CD4-positive, alpha-beta T cell treated with Interleukin-4 for 1 hour (primary cell): ENCODE measurements around the gene TMEM209.
"Not testable (repeated sequence)": the region's sequence is repeated elsewhere in the genome, so short reads cannot be mapped to it uniquely, and the experiment has no call there.

Source experiments
- DNase-seq, 2 donors: peaks; one replicate each; pipeline ENCODE4 v3.0.0-alpha.2; 2020 to 2022

TMEM209 gene

DNA sequence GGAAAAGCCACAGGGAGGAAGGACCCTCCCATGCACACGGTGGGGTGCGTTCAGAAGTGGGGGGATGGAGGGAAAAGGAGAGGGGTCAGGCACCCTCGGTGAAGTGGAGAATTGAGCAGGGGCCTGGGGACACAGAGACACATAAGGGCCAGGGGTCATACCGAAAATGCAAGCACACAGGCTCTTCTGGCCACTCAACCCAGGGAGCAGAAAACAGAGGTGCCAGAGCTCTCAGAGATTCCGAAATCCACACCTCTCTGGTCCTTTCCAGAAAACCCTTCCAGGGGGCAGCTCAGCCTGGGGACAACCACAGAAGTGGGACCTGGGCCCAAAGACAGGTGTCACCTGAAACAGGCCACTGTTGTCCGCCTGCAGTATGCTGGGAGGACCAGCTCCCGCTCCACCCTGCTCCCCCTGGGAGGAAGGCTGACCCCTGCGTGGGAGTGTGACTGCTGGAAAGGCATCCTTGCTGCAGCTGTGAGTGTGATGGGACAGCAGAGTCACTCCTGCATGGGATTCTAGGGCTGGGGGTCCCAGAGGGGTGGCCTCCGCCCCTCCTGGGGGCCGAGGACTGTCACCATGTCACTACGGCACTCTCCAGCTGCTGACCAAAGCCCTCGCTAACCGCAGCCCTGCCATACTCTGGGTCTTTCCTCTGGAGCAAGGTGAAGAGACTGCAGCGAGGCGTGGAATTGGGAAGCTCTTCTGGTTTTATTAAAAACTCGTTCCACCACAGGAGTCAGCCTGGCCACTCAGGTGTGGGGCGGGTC is 63.1 kb downstream of the TMEM209 start:
- no peak for DNase-seq

DNA sequence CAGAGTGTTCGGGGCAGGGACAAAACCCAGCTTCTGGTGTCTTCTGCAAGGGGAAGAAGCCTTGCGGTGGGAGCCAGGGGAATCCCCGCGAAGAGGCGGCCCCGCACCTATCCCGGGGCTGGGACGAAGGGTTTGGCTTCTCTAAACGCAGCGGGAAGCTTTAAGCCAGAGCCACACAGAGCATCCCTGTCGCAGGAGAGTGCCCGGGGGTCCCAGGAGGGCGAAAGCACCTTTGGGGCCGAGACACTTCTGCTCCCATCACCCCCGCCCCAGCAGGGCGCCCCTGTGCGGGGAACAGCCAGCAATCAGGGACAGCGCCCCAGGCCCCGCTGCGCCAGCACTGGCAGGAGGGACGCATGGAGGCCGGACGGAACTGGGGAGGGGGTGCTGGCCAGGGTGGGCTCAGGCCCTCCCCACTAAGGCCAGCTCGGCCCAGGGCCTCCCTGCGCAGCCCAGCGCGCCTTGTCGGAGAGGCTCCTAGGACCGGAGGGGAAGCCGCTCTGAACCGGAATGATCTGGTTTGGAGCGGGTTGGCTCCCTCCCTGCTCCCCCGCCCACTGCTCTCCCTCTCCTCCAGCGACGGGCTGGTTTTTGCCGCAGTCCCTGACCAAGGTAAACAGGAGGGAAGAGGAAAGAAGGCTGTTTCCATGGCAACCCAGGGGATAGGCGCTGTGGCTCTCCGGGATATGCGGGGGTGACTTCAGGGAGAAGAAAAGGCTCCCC is 63.9 kb downstream of the TMEM209 start:
- peak; percentile 39 to 41 for DNase-seq

DNA sequence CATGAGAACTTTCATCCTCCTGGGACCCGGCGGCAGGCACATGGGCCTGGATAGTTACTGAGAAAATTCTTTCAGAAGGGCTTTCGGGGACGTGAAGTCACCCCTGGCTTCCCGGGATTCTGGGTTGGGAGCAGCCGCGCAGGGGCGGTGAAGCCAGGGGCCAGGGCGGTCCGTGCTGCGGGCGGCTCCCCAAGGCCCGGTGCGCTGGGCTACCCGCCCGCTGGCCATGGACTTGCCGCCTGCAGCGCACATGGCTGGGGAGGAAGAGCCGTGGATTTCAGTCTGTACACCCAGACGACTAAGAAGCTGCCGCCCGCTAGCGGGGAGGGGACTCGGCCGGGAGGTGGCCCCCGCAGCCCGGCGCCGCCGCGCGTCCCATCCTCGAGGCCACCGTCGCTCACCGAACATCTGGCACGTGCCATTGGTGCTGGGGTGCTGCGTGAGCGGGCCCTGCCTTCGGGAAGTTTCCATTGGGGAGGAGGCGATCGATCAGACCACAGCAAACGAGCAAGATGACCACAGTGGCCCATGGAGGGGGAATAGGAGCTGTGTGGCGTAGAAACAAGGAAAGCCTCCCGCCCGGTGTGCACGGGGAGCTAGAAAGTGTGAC is 64.5 kb downstream of the TMEM209 start:
- DNase-seq = no peak

DNA sequence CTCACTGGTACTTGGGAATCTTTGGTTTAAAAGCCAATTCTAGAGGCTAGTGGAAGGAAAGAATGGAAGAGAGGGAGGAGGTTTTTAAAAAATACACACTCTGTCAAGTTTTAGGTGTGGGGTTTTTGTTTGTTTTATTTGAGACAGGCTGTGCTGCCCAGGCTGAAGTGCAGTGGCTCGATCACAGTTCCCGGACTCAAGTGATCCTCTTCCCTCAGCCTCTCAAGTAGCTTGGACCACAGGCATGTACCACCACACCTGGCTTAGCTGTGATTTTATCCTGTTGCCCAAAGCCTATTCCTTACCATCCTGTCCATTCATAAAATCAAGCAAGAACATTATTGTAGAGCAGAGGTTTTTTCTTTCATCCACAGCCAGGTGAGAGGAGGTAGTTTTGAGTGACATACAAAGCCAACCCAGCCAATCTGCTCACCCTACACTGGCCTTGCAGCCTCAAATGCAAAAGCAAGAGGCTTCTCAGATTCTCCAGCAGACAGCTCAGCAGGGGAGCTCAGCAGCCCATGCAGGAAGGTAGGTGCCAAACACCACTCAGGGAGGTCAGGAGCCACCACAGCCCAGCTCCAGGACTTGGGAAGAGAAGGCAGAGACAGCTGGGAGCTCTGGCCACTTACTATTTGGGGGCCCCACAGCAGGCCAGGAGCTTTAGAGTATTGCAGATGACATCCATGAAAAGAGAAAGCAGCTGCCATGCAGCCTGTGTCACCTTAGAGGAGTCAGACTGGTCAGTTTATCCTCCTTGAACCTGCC is 65.8 kb downstream of the TMEM209 start:
- no peak for DNase-seq

DNA sequence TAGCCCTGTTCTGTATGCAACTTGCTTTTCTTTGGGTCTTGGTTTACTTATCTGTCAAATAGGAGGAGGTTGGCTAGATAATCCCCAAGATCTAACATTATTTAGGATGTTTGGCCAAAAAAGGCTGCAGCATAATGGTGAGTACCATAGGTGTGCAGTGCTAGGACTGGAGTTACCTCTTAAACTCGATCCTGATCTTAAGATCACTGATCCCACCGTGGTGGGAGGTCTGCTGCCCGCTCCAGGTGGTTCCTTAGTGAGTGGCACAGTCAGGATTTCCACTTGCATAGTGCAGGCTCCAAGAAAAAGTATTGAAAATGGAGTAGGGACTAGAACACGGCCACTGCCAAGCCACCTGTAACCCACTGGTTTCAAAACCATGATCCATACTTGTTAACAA is 68.0 kb downstream of the TMEM209 start:
- no peak for DNase-seq

DNA sequence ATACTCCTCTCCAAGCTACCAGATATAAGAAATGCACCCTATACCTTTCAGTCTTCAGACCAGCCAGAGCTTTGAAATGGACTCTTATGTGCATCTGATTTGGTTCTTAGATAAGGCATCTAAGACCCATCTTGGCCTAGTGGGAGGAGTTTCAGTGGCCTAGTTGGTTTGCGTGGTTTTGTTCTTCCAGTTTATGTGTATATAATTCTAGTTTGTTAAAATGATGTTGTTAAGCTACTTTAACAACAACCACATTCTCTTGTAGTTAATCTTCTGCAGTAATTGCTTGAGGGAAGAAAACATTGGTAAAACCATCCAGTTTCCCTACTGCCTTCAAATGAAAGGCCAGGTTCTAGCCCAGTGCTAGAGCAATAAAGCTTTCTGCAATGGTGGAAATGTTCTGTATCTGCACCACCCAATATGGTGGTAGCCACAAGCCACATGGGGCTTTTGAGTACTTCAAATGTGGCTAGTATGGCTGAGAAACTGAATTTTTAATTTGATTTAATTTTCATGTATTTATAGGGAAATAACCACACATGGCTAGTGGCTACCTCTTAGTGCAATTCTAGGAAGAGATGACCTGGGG is 68.5 kb downstream of the TMEM209 start:
- no peak for DNase-seq

DNA sequence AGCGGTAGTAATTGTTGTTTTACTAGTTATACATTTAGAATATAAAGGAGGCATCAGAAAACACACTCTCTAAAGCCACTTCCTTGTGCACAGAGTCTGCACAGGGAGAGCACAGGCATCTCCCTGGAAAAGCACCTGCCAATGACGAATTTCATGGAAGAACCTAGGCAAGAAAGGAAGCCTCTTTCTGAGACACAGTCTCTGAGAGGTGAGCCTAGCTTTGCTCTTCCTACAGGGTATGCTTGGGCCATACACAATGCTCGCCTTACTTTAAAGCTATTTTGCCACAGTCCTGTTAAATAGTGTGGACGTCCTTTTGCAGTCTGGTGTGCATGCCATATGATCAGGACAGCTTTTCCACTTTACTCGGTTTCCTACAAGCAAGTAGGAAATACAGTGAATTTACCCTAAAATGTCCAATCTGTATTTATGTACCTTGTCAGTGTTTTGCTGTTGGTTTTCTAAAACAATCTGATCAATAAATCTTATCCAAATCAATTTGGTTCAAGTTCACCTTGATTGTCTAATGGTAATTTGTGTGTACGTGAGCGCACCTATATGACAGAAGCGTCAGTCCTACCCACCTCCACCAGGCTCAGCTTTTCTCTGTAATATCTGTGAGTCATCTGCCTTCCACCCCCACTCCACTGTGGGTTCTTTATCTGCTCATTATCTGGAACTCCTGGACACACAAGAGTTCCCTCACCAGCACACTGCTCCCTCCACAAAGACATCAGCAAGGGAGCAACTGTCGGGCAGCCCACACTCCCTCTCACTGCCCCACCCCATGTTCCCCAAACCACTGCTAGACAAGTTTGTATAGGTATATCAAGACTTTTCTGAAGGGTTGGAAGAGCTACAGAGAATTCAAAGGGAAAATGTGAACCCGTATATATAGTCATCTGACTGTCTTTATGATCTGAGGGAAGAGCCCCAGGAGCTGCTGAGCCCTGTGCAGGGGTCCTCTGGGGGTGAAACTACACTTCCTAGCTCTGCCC is 69.7 kb downstream of the TMEM209 start:
- no peak for DNase-seq

DNA sequence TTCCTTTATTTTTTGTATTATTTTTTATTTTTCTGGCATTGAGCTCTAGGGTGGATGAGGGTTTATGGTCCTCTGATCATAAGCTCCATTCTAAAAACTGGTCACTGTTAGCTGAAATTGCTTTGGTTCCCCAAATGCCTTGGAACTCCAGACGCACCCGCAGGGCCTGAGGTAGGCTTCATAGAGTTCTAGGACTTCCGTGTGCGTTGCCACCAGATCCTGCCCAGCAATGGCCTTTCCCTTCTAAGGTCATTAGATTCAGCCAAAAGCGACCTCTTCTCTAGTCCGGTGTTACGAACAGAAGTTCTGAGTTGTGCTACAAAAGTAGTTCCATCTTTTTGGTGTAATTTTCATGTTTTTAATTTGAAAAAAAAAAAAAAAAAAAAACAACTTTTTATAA is 70.5 kb downstream of the TMEM209 start:
- DNase-seq = no peak

DNA sequence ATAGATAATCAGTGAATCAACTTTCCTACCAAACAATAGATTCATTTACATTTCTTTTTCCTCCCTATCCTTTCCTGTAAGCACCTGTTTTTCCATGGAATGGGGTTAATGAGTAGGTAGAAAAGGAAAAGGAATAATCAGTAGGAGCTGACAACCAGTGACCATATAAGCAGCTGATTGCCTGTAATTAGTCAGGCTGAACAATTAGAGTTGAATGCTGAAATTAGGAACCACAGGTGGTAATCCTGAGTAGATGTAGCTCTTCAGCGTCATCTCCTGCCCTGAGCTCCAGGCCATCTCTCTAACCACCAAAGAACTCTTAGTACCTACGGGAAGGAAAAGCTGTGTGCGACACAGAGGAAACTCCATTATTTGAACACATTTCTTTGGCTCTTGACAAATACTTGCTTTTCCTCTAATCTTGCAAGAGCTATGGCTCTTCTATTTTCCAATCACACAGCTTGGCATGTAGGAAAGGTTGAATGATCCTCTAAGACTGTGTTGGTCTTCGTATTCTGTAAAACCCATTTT is 71.0 kb downstream of the TMEM209 start:
- no peak for DNase-seq

DNA sequence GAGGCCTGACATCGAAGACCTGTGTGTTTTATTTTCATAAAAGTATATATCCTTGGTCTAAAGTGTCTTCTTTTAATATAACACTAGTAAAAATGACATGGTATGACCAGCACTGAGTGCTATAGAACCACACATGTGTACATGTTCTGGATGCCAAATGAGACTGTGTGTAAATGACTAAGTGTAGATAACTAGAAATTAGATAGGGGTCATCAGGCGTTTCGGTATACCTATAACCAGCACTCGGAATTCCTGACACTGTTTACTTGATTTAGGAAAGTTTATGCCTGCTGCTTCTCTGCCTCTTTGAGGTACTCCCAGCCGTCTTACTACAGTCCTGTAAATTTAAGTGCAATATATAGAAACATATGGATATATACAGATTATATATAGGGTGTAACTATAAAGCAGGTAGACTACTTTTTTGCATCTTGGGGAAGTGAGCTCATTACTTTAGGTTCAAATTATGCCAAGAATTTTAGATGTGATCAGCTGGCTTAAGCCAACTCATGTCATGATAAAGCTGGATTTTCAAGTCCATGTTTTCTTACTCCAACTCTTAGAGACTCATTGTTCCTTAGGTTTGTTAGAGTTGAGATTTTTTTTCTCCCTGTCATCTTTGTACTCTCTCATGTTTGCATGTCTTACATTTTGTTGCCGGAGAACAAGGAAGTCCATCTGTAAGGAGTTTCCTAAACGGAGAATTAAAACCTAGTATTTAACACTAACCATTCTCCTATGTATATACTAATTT is 72.0 kb downstream of the TMEM209 start:
- DNase-seq = no peak

DNA sequence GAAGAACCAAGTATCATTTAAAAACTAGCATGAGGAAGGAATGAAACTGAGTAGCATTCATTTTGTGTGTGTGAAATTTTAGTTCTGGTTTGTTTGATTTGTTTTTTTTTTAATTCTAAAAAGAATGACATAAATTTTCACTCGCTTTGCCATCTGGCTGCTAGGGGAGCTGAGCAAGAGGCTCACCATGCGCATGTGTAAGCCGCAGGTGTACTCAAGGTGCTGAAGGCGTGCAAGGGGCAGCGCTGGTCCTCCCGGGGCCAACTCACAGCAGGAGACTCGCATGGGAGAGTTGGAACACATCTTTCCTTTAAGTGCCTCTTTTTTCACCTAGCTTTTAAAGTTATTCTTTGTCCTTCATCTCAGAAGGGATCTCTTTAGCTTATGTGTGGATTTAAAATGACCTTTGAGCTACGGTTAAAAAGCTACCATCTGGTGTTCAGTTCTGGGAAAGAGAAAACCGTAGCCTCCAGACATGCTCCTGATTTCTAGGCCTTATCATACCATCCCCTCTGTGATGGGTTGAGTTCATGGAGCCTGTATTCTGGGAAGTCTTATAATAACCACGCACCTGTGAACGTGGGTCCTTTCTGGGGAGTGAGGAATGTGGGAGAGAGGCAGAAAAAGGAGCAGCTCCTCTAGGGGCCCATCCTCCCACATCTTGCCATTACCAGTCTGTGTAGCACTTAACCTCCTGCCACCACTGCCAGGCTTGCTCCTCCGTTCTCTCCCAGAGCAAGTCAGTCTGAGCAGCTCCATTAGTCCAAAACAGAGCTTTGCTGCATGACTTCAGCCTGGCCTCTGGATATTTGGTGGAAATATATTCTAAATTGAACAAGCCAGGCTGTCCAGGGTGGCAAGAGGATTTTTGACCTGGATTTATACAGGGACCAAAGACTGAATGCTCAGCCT is 73.0 kb downstream of the TMEM209 start:
- DNase-seq = no peak

DNA sequence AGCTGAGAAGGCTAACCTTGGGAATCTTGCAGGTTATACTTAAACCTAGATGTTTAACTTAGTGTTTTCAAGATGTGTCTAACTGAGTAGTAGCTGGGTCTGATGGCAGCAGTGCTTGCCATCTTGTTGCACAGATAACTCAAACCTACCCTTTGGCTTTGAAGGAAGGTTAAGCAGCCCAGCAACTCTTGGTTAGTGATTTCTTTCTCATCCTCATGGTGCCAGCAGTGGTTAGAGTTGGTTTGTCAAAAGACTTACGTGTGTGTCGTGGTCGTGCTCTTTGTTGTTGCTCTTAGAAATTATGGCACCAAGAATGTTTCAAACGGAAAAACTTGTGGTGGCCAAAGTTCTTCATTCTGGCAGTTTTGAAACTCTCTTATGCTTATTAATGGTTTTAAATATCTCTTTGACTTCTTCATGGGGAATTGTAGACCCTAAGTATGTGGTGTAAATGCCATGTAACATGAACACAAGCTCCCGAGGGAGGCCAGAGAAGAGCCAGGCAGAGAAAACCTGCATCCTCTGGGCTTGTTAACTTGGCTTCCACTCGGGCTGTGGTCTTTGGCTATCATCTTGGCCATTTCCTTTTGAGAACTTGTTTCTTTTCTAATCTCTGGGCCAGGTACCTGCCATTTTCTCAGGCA is 73.9 kb downstream of the TMEM209 start:
- no peak for DNase-seq

DNA sequence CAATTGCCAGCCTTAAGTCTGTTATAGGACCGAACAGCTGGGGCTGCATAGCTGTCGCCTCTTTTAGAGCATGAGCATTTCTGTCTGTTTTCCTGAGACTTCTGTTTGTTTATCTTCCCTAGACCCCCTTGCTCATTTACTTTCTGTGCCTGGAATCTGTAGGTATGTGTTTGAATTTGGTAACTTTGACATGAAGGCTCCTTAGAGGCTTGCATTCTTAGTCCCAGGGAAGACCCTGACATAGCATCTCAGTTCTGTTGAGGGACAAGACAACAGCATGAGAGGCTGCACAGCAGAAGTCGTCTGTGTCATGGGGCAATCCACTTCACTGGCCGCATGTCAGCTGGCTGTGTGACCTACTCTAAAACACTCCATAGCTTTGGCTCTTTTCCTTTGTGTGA is 76.2 kb downstream of the TMEM209 start:
- DNase-seq = no peak

DNA sequence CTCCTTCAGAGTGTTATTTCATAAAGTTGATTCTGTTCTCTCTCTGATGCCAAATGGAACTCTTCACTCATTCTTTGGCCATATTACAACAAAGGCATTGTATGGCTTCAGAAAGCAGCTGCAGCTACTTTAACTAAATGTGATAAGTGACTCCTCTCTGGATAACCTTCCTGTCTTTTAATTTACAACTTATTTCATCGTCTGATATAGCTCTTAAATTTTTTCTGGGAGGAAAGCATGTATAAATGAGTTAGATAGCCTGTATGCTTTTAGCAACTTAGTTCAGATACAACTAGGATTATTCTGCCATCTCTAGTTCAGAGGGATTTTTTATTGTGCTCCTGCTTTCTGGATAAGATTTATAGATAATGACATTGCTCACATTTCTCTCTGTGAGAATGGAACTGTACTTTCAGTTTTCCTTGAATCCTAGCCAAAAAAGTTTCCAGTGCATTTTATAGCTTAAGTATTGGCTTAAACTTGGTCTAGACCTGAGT is 77.3 kb downstream of the TMEM209 start:
- no peak for DNase-seq

DNA sequence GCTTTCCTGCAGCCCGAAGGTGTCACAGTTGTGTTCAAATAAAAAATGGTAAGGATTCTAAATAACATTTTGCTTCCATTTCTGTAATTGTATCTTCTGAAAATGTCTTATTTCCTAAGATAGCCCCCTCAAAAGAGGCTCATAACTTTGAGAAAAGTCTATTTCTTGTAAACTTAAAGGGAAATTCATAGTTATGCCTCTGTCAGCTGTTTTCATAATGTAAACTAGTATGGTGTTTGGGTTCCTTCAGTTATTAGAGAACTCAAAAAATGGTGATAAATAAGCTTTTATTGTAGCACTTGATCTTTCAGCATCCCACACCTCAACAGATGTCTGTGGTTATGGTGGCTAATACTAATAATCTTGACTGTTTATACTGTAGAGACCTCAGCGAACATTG is 77.8 kb downstream of the TMEM209 start:
- no peak for DNase-seq

DNA sequence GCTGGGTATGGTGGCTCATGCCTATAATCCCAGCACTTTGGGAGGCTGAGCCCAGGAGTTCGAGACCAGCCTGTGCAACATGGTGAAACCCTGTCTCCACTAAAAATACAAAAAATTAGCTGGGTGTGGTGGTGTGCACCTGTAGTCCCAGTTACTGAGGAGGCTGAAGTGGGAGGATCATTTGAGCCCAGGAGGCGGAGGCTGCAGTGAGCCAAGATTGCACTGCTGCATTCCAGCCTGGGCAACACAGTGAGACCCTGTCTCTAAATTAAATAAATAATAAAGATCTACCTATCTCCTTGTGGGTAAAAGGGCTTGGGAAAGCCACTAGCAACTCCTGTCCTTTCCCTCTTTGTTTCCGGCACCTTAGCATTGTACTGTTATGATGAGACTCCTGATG is 78.4 kb downstream of the TMEM209 start:
- not testable (repeated sequence) for DNase-seq

DNA sequence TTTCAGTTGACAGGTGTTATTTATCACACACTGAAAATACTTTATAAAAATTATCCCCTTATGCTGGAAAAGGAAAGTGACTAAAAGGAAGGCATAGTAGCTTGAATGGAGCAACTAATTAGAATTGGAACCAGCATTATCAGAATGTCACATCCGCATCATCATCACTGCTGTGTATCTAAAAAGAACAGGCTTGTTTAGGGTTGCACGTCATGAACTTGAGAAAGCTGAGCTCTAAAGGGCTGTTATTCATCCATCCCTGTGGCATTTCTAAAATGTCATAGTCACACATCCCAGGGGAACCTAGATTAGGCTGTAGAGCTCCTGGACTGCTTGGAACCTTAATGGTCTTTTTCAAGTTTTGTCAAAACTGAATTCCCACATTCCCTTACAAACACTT is 80.5 kb downstream of the TMEM209 start:
- DNase-seq = no peak

DNA sequence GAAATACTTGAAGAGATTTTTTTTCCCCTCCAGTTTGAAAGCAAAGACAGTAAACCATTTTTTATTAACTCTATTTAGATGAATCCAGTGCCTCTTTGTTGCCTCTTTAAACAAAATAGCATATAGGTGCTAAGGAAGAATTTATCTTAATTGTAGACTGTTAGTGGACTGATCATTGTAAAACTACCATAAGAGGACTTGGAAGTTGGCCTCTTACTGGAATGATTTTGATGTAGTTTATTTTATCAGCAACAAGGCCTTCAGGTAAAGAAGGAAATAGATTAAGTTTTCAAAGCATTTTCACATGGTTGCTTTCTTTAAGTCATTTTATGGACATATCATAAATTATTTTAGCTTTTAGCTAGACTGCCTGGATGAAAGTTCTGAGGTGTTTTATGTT is 81.7 kb downstream of the TMEM209 start:
- DNase-seq = no peak

DNA sequence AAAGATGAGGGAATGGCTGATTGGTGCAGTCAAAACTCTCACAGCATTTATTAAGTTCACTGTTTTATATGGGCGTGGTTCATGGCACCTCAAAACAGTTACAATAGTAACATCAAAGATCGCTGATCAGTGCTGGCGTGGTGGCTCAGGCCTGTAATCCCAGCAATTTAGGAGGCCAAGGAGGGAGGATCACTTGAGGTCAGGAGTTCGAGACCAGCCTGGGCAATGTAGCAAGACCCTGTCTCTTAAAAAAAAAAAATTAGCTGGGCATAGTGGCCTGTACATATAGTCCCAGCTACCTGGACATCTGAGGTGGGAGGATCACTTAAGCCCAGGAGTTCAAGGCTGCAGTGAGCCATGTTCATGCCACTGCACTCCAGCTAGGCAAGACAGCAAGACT is 86.4 kb downstream of the TMEM209 start:
- DNase-seq = no peak
